Measurements from ENCODE around the gene PKP3. TPM values are rescaled to one million over a fixed set of nuclear protein-coding genes. Genes with fewer than 3 reads are reported as not detected.

PKP3 gene
- total and polyA plus RNA-seq, 2 donors (not counting 1 experiment from before 2014, with no cell fraction given), result 0.78 TPM; not detected in 1

- Histone ChIP-seq H3K36me3 (replicated peaks in 1 of 2; ENCODE audit: control extremely low read depth in 1 of 2, control insufficient read depth in 1 of 2, extremely low read depth in 1 of 2, insufficient read depth in 2 of 2, low read length in 1 of 2) (no peaks in the 10 kb centered on the region), H3K4me2 (replicated peaks; ENCODE audit: low read depth, low read length, poor library complexity, severe bottlenecking) (peak overlapping the region; percentile 97), H3K4me1 (ENCODE audit: control insufficient read depth in 2 of 2, insufficient read depth in 2 of 2, low read length in 2 of 2) (peaks cover 7 to 19% of the 10 kb centered on the region in 2 donors), H3K27ac (ENCODE audit: low read length in 2 of 2) (no peak overlapping the region), H2AFZ (ENCODE audit: insufficient read depth, low read depth, low read length, poor library complexity, severe bottlenecking) (no peak overlapping the region), H3K9me3 (ENCODE audit: control extremely low read depth in 1 of 3, control insufficient read depth in 2 of 3, insufficient read depth in 1 of 3, low read length in 2 of 3) (peaks cover 0 to 6% (median 0%) of the 10 kb centered on the region in 3 donors), H3K79me2 (ENCODE audit: control insufficient read depth, insufficient read depth, low read length) (no peaks in the 10 kb centered on the region), H4K20me1 (ENCODE audit: control insufficient read depth, insufficient read depth, low read length, poor library complexity, severe bottlenecking) (peaks cover 10% of the 10 kb centered on the region), H3K27me3 (replicated peaks in 1 of 4; ENCODE audit: control extremely low read depth in 1 of 4, control insufficient read depth in 3 of 4, insufficient read depth in 4 of 4, low read length in 3 of 4) (peaks cover 0 to 11% (median 0%) of the 10 kb centered on the region in 4 experiments), H3K4me3 (ENCODE audit: control extremely low read depth in 1 of 5, extremely low read depth in 1 of 5, insufficient read depth in 1 of 5, low read depth in 2 of 5, low read length in 4 of 5) (no peak overlapping the region), H3K9ac (ENCODE audit: low read length) (no peak overlapping the region)
- peak overlapping the region; percentile 60 for H3K4me3 Mint-ChIP-seq
- 93% methylated on average over 12 of the region's 17 CpGs for WGBS (ENCODE audit: insufficient coverage)
- H3K27me3 Mint-ChIP-seq, result no peaks in the 10 kb centered on the region
- intact Hi-C loops (cut with micrococcal nuclease), result no loop called here
- no peak for DNase-seq
- POLR2A ChIA-PET, result interaction anchor here (0.6 to 2.2 kb wide), 4 partner anchors 9 to 310 kb away, joined by 4 to 15 read pairs (median 13); partner anchors contain the start of genes BET1L, RIC8A and SIGIRR
- peaks cover 7% of the 10 kb centered on the region for H3K4me1 Mint-ChIP-seq
- ATAC-seq (ENCODE audit: low read depth), result no peak
- peak overlapping the region; percentile 59 for H3K27ac Mint-ChIP-seq
- TF ChIP-seq CTCF (IDR thresholded peaks at IDR 0.05), result no peak
- no peak for TF ChIP-seq EZH2 (IDR thresholded peaks at IDR 0.05; ENCODE audit: borderline replicate concordance, insufficient read depth, low read depth, low read length, poor library complexity, severe bottlenecking)
- CTCF ChIA-PET, result interaction anchor here (1.6 to 3.0 kb wide), 3 partner anchors 44 to 155 kb away, joined by 3 to 34 read pairs (median 8); partner anchors contain the start of gene PTDSS2
- no peaks in the 10 kb centered on the region for H3K9me3 Mint-ChIP-seq (ENCODE audit: insufficient read depth)
These were observed 11.4 kb downstream of the PKP3 start for GRCh38 chr11:405323-405953.
